SJSA1 (cell line): ENCODE results near the gene CISD2. TPM values are rescaled to one million over a fixed set of nuclear protein-coding genes. Genes with fewer than 3 reads are reported as not detected.
"Not testable (repeated sequence)": the region's sequence is repeated elsewhere in the genome, so short reads cannot be mapped to it uniquely, and the experiment has no call there.

Experiments
- DNase-seq, 2 experiments: peaks; one replicate each; pipeline ENCODE4 v3.0.0-alpha.2; 2015 to 2020; ENCODE audit warnings: low spot score in 2 of 2, low read depth in 1 of 2
- H3K27ac ChIP-seq: fragments of 250-450 bp; sonication (Bioruptor Pico); 2 replicates; pipeline ENCODE4 v1.5.1; 2020; ENCODE audit warnings: mild to moderate bottlenecking, moderate library complexity
- H3K27me3 ChIP-seq: fragments of 250-450 bp; sonication (Bioruptor Pico); replicated peaks from 2 replicates; pipeline ENCODE4 v1.5.1; 2020; ENCODE audit warnings: mild to moderate bottlenecking, moderate library complexity
- H3K36me3 ChIP-seq: fragments of 250-450 bp; sonication (Bioruptor Pico); 2 replicates; pipeline ENCODE4 v1.5.1; 2020; ENCODE audit warnings: mild to moderate bottlenecking
- H3K4me1 ChIP-seq: fragments of 250-450 bp; sonication (Bioruptor Pico); replicated peaks from 2 replicates; pipeline ENCODE4 v1.6.1; 2021; ENCODE audit warnings: mild to moderate bottlenecking
- H3K4me3 ChIP-seq: fragments of 250-450 bp; sonication (Bioruptor Pico); 2 replicates; pipeline ENCODE4 v1.5.1; 2020; ENCODE audit warnings: mild to moderate bottlenecking
- H3K9me3 ChIP-seq: fragments of 250-450 bp; sonication (Bioruptor Pico); replicated peaks from 2 replicates; pipeline ENCODE4 v1.5.1; 2020; ENCODE audit warnings: mild to moderate bottlenecking
- total RNA-seq: library from RNA; depleted of rRNA; stranded (reverse); fragments of >200 nt; shearing (Covaris generic); gene quantifications from 2 replicates; pipeline ENCODE4 v1.2.3, GENCODE V29; 2014; rRNA removed

CISD2 gene
- total RNA-seq, 1 experiment from 2014 or later = 60.9 TPM

GRCh38 chr4:102897610-102898009 is 28.8 kb downstream of the CISD2 start:
- H3K36me3 ChIP-seq, H3K9me3 ChIP-seq, H3K4me3 ChIP-seq, H3K27me3 ChIP-seq, H3K4me1 ChIP-seq, DNase-seq, H3K27ac ChIP-seq: not testable (repeated sequence)

- Histone ChIP-seq H3K4me1 (no peaks in the 10 kb centered on the region), H3K27me3 (no peaks in the 10 kb centered on the region), H3K36me3 (no peaks in the 10 kb centered on the region), H3K4me3 (no peak overlapping the region), H3K27ac (no peak overlapping the region), H3K9me3 (no peaks in the 10 kb centered on the region)
- no peak for DNase-seq
Observed at GRCh38 chr4:102901804-102902203, 33.0 kb downstream of the CISD2 start.

- Histone ChIP-seq H3K27ac (no peak overlapping the region), H3K9me3 (no peaks in the 10 kb centered on the region), H3K36me3 (no peaks in the 10 kb centered on the region), H3K27me3 (no peaks in the 10 kb centered on the region), H3K4me3 (no peak overlapping the region), H3K4me1 (no peaks in the 10 kb centered on the region)
- DNase-seq = no peak
Observed at GRCh38 chr4:102918859-102919258, 50.1 kb downstream of the CISD2 start.

- not testable (repeated sequence) for H3K36me3 ChIP-seq, H3K4me1 ChIP-seq, H3K27me3 ChIP-seq, H3K9me3 ChIP-seq, DNase-seq, H3K4me3 ChIP-seq, H3K27ac ChIP-seq
Observed at GRCh38 chr4:102919697-102920096, 50.9 kb downstream of the CISD2 start.

- Histone ChIP-seq H3K9me3 (no peaks in the 10 kb centered on the region), H3K27me3 (no peaks in the 10 kb centered on the region), H3K27ac (no peak overlapping the region), H3K4me1 (no peaks in the 10 kb centered on the region), H3K4me3 (no peak overlapping the region), H3K36me3 (no peaks in the 10 kb centered on the region)
- no peak for DNase-seq
Observed at GRCh38 chr4:102935716-102936115, 66.9 kb downstream of the CISD2 start.

- not testable (repeated sequence) for H3K9me3 ChIP-seq, H3K27me3 ChIP-seq, DNase-seq, H3K36me3 ChIP-seq, H3K4me1 ChIP-seq, H3K4me3 ChIP-seq, H3K27ac ChIP-seq
Observed at GRCh38 chr4:102938063-102938462, 69.3 kb downstream of the CISD2 start.

Other genes starting within 250 kb of the CISD2 start
- 13.2 and 16.2 TPM in 2 replicates for gene MANBA, start 108.0 kb upstream of the CISD2 start, total RNA-seq
- gene UBE2D3, start 41.4 kb upstream of the CISD2 start, total RNA-seq = 287 and 481 TPM in 2 replicates
- 1.5 TPM in 1 of 2 replicates, not detected in the other for gene SLC9B1, start 150.7 kb downstream of the CISD2 start, total RNA-seq
- gene SLC9B2, start 207.8 kb downstream of the CISD2 start, total RNA-seq = 28.5 and 32.3 TPM in 2 replicates
- 20.5 and 36.8 TPM in 2 replicates for gene BDH2, start 230.8 kb downstream of the CISD2 start, total RNA-seq